Naive B cell (primary cell): ENCODE results near the gene TDRD10. TPM values are rescaled to one million over a fixed set of nuclear protein-coding genes. Genes with fewer than 3 reads are reported as not detected.

Experiments
- ATAC-seq, 2 donors: fragments of 150-1000 bp; cut with Tn5 transposase; 2 replicates each; pipeline ENCODE4 v1.10.0; 2021; ENCODE audit warnings: low read depth in 2 of 2, mild to moderate bottlenecking in 2 of 2, moderate library complexity in 2 of 2
- DNase-seq: peaks from one replicate; pipeline ENCODE4 v3.0.0; 2022
- H3K27ac Mint-ChIP-seq, 6 donors: one replicate each; pipeline ENCODE4 v1.8.0; 2020 to 2022; ENCODE audit warnings: mild to moderate bottlenecking in 6 of 6, mixed read lengths in 6 of 6, moderate library complexity in 5 of 6, inconsistent platforms in 2 of 6
- H3K27me3 Mint-ChIP-seq, 3 donors: one replicate each; pipeline ENCODE4 v1.8.0; 2021 to 2022; ENCODE audit warnings: mixed read lengths in 3 of 3, mild to moderate bottlenecking in 1 of 3
- H3K36me3 Mint-ChIP-seq, 2 donors: one replicate each; pipeline ENCODE4 v1.8.0; 2020 to 2022; ENCODE audit warnings: mixed read lengths in 2 of 2, inconsistent platforms in 1 of 2, mild to moderate bottlenecking in 1 of 2
- H3K4me1 Mint-ChIP-seq, 3 donors: one replicate each; pipeline ENCODE4 v1.8.0; 2020 to 2022; ENCODE audit warnings: mixed read lengths in 3 of 3, inconsistent platforms in 1 of 3, mild to moderate bottlenecking in 1 of 3, moderate library complexity in 1 of 3
- H3K4me3 Mint-ChIP-seq, 8 donors: one replicate each; pipeline ENCODE4 v1.8.0; 2020 to 2022; ENCODE audit warnings: mild to moderate bottlenecking in 8 of 8, mixed read lengths in 8 of 8, moderate library complexity in 8 of 8, inconsistent platforms in 2 of 8
- H3K9me3 Mint-ChIP-seq, 7 donors: one replicate each; pipeline ENCODE4 v1.8.0; 2020 to 2022; ENCODE audit warnings: mixed read lengths in 7 of 7, mild to moderate bottlenecking in 5 of 7, inconsistent platforms in 2 of 7, moderate library complexity in 1 of 7
- polyA plus RNA-seq, 6 donors: library from polyadenylated mRNA; unstranded; fragments of 300-500 nt; fragmentation: Illumina TruSeq; gene quantifications; one replicate each; pipeline ENCODE4 v1.2.3, GENCODE V29; 2021; ENCODE audit warnings: low read depth in 6 of 6

Gene TDRD10
- polyA plus RNA-seq, 6 donors from 2014 or later: not detected

GRCh38 chr1:154573168-154573510 lies 71.1 kb downstream of the TDRD10 start:
- Mint-ChIP-seq H3K27me3 (peaks cover 18 to 46% (median 44%) of the 10 kb centered on the region in 3 donors), H3K27ac (peak overlapping the region in 1 of 6 donors; percentile 57), H3K9me3 (peaks cover 0 to 2% (median 0%) of the 10 kb centered on the region in 7 donors), H3K4me1 (peaks cover 0 to 8% (median 6%) of the 10 kb centered on the region in 3 donors), H3K36me3 (no peaks in the 10 kb centered on the region), H3K4me3 (no peak overlapping the region)
- no peak for DNase-seq
- ATAC-seq: no peak

- H3K4me3 Mint-ChIP-seq: no peak overlapping the region
- no peak for DNase-seq
- peaks cover 15 to 33% (median 31%) of the 10 kb centered on the region in 3 donors for H3K27me3 Mint-ChIP-seq
- no peak for ATAC-seq
- H3K36me3 Mint-ChIP-seq: peaks cover 0 to 8% of the 10 kb centered on the region in 2 donors
- peaks cover 4 to 9% (median 5%) of the 10 kb centered on the region in 3 donors for H3K4me1 Mint-ChIP-seq
- peak overlapping the region in 1 of 6 donors; percentile 20 for H3K27ac Mint-ChIP-seq
- peaks cover 0 to 2% (median 0%) of the 10 kb centered on the region in 7 donors for H3K9me3 Mint-ChIP-seq
These were observed 72.7 kb downstream of the TDRD10 start for GRCh38 chr1:154574716-154575115.

- peak overlapping the region in 1 of 6 donors; percentile 20 for H3K27ac Mint-ChIP-seq
- no peak for DNase-seq
- H3K36me3 Mint-ChIP-seq: peaks cover 0 to 8% of the 10 kb centered on the region in 2 donors
- ATAC-seq: no peak
- H3K4me1 Mint-ChIP-seq: peaks cover 4 to 10% (median 5%) of the 10 kb centered on the region in 3 donors
- H3K9me3 Mint-ChIP-seq: peaks cover 0 to 2% (median 0%) of the 10 kb centered on the region in 7 donors
- H3K4me3 Mint-ChIP-seq: peak overlapping the region in 1 of 8 donors; percentile 5
- H3K27me3 Mint-ChIP-seq: peaks cover 10 to 29% (median 27%) of the 10 kb centered on the region in 3 donors
These were observed 73.3 kb downstream of the TDRD10 start for GRCh38 chr1:154575147-154575927.

GRCh38 chr1:154575951-154576566 lies 74.0 kb downstream of the TDRD10 start:
- ATAC-seq: no peak
- H3K4me1 Mint-ChIP-seq: peaks cover 4 to 10% (median 5%) of the 10 kb centered on the region in 3 donors
- H3K27me3 Mint-ChIP-seq: peaks cover 10 to 23% (median 20%) of the 10 kb centered on the region in 3 donors
- peaks cover 0 to 8% of the 10 kb centered on the region in 2 donors for H3K36me3 Mint-ChIP-seq
- peaks cover 0 to 2% (median 0%) of the 10 kb centered on the region in 7 donors for H3K9me3 Mint-ChIP-seq
- DNase-seq: no peak
- no peak overlapping the region for H3K27ac Mint-ChIP-seq
- H3K4me3 Mint-ChIP-seq: no peak overlapping the region

GRCh38 chr1:154577346-154578057 lies 75.5 kb downstream of the TDRD10 start:
- Mint-ChIP-seq H3K9me3 (peaks cover 0 to 2% (median 0%) of the 10 kb centered on the region in 7 donors), H3K27ac (no peak overlapping the region), H3K36me3 (peaks cover 0 to 8% of the 10 kb centered on the region in 2 donors), H3K27me3 (peaks cover 7 to 10% (median 10%) of the 10 kb centered on the region in 3 donors), H3K4me1 (peaks cover 4 to 10% (median 5%) of the 10 kb centered on the region in 3 donors), H3K4me3 (no peak overlapping the region)
- no peak for DNase-seq
- ATAC-seq: no peak

- no peak for ATAC-seq
- H3K9me3 Mint-ChIP-seq: peaks cover 0 to 2% (median 0%) of the 10 kb centered on the region in 7 donors
- H3K36me3 Mint-ChIP-seq: peaks cover 0 to 8% of the 10 kb centered on the region in 2 donors
- peaks cover 5 to 10% (median 7%) of the 10 kb centered on the region in 3 donors for H3K27me3 Mint-ChIP-seq
- H3K4me3 Mint-ChIP-seq: no peak overlapping the region
- H3K27ac Mint-ChIP-seq: peak overlapping the region in 1 of 6 donors; percentile 54
- DNase-seq: no peak
- peaks cover 4 to 10% (median 5%) of the 10 kb centered on the region in 3 donors for H3K4me1 Mint-ChIP-seq
These were observed 76.0 kb downstream of the TDRD10 start for GRCh38 chr1:154578058-154578418.

- H3K4me1 Mint-ChIP-seq: peaks cover 4 to 9% (median 5%) of the 10 kb centered on the region in 3 donors
- peaks cover 0 to 13% of the 10 kb centered on the region in 2 donors for H3K36me3 Mint-ChIP-seq
- DNase-seq: no peak
- H3K4me3 Mint-ChIP-seq: no peak overlapping the region
- H3K27me3 Mint-ChIP-seq: peaks cover 0 to 4% (median 3%) of the 10 kb centered on the region in 3 donors
- no peak for ATAC-seq
- H3K27ac Mint-ChIP-seq: peak overlapping the region in 2 of 6 donors; percentile 6 to 75
- no peaks in the 10 kb centered on the region for H3K9me3 Mint-ChIP-seq
These were observed 77.4 kb downstream of the TDRD10 start for GRCh38 chr1:154579374-154579773.

GRCh38 chr1:154581766-154582165 lies 79.7 kb downstream of the TDRD10 start:
- Mint-ChIP-seq H3K27me3 (no peaks in the 10 kb centered on the region), H3K27ac (peak overlapping the region in 1 of 6 donors; percentile 60)
- no peak for DNase-seq

GRCh38 chr1:154582885-154583284 lies 80.9 kb downstream of the TDRD10 start:
- Mint-ChIP-seq H3K36me3 (peaks cover 21 to 48% of the 10 kb centered on the region in 2 donors), H3K27ac (peak overlapping the region in 1 of 6 donors; percentile 20), H3K4me3 (no peak overlapping the region), H3K4me1 (peaks cover 4 to 7% (median 5%) of the 10 kb centered on the region in 3 donors), H3K27me3 (no peaks in the 10 kb centered on the region), H3K9me3 (no peaks in the 10 kb centered on the region)
- ATAC-seq (no peak), DNase-seq (no peak)

More at GRCh38 chr1:154581766-154582165, 79.7 kb downstream of the TDRD10 start:
- no peaks in the 10 kb centered on the region for H3K9me3 Mint-ChIP-seq
- H3K4me1 Mint-ChIP-seq: peaks cover 4 to 7% (median 5%) of the 10 kb centered on the region in 3 donors
- H3K4me3 Mint-ChIP-seq: no peak overlapping the region
- peaks cover 13 to 37% of the 10 kb centered on the region in 2 donors for H3K36me3 Mint-ChIP-seq
- ATAC-seq: no peak

GRCh38 chr1:154583773-154584172 lies 81.8 kb downstream of the TDRD10 start:
- no peak for DNase-seq
- peaks cover 21 to 52% of the 10 kb centered on the region in 2 donors for H3K36me3 Mint-ChIP-seq
- H3K4me3 Mint-ChIP-seq: no peak overlapping the region
- H3K9me3 Mint-ChIP-seq: no peaks in the 10 kb centered on the region
- H3K27me3 Mint-ChIP-seq: no peaks in the 10 kb centered on the region
- ATAC-seq: no peak
- peaks cover 2 to 7% (median 5%) of the 10 kb centered on the region in 3 donors for H3K4me1 Mint-ChIP-seq
- H3K27ac Mint-ChIP-seq: no peak overlapping the region

- ATAC-seq (peak in 1 of 2 donors; percentile 43), DNase-seq (no peak)
- Mint-ChIP-seq H3K36me3 (peaks cover 21 to 55% of the 10 kb centered on the region in 2 donors), H3K4me3 (no peak overlapping the region), H3K27ac (no peak overlapping the region), H3K4me1 (peaks cover 0 to 7% (median 5%) of the 10 kb centered on the region in 3 donors), H3K27me3 (no peaks in the 10 kb centered on the region), H3K9me3 (no peaks in the 10 kb centered on the region)
These were observed 82.4 kb downstream of the TDRD10 start for GRCh38 chr1:154584267-154584994.

- no peaks in the 10 kb centered on the region for H3K9me3 Mint-ChIP-seq
- ATAC-seq (no peak), DNase-seq (no peak)
- peaks cover 0 to 5% (median 5%) of the 10 kb centered on the region in 3 donors for H3K4me1 Mint-ChIP-seq
- peaks cover 25 to 60% of the 10 kb centered on the region in 2 donors for H3K36me3 Mint-ChIP-seq
- H3K4me3 Mint-ChIP-seq: no peak overlapping the region
- H3K27ac Mint-ChIP-seq: no peak overlapping the region
- H3K27me3 Mint-ChIP-seq: no peaks in the 10 kb centered on the region
These were observed 84.2 kb downstream of the TDRD10 start for GRCh38 chr1:154586231-154586630.
